NCI-H82 (cell line): ENCODE results near the gene ADGRL1.
A peak's percentile ranks its signal among the peaks of the same experiment; 100 is the strongest.
"Not testable (repeated sequence)": the region's sequence is repeated elsewhere in the genome, so short reads cannot be mapped to it uniquely, and the experiment has no call there.

ENCODE experiments used
- DNase-seq: peaks from one replicate; lab custom pipeline; 2025; lab: John Stamatoyannopoulos, UW

The ADGRL1 gene

DNA sequence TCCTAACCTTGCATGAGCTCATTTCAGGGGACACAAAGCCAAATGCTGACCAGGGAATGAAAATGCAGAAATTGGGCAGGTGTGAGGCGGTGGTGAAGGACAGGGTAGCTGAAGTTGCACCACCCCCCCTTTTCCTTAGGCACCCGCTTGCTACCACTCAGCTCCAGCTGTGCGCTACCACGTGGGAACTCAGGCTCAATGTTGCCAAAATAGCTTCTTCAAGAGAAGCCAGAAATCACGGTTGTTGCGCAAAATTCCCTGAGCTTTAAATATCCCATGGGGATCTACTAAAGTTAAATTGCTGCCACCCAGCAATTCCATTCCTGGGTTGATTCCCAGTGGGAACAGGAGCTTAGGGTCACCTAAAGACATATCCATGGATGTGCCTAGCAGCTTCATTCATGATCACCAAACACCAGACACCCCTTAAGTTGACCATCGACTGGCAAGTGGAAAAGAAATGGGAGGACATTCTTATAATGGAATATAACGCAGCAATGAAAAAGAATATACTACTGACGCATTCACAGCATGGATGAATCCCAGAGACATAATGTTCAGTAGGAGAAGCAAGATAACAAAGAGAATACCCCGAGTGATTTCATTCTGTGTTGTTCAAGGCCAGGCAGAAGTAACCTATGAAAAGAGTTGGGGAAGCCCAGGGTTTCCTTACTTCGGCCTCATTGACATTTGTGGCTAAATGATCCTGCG, 12.8 kb upstream of the ADGRL1 start:
- no peak for DNase-seq

GRCh38 chr19:14217886-14218285, 11.9 kb upstream of the ADGRL1 start:
- DNase-seq: not testable (repeated sequence)

DNA sequence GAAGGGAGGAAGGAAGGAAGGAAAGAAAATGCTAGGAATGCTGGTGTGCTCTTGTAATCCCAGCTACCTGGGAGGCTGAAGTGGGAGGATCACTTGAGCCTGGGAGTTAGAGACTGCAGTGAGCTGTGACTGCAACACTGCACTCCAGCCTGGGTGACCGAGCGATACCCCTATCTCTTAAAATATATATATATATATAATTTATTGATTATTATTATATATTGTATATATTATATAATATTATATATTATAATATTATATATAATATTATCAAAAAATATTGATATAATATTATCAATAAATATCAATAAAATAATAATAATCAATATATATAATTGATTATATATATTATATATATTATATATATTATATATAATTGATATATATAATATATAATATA, 8.6 kb upstream of the ADGRL1 start:
- DNase-seq: no peak

- not testable (repeated sequence) for DNase-seq
These were observed 4.2 kb upstream of the ADGRL1 start for GRCh38 chr19:14210182-14210581.

DNA sequence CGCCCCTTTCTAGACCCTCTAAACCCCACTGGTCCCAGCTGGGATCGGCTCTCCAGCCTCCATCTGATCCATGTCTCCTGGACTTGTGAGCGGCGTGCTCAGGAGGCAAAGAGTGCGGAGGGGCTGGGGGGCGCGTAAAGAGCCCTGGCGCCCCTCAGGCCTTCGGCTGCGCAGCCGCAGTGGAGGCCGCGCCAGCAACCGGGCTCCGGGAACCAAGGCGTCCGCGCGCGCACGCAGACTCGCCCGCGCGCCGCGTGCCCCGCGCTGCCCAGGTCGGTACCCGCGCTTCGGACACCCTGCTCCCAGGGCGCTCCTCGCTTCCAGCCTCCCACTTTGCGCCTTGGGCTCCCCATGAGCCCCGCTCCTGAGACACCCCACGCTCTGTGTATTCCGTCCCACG, 3.4 kb upstream of the ADGRL1 start:
- not testable (repeated sequence) for DNase-seq

DNA sequence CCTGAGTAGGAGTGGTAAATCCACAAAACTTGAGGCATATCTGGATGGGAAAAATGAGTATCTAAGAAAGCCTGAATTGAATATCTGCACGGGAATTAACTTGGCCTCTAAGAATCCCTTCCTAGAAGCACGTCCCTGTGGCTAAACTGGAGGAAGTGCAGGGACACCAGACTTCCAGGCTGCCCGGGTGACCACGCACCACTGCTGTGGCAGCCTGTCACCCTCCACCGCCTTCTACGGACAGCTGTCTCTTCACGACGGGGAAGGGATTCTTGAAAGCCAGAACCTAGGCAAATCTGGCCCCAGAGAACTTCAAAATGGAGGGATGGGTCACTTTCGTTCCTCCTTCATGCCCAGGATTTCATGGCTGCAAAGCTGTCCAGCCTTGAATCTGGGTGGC, 2.5 kb upstream of the ADGRL1 start:
- DNase-seq: not testable (repeated sequence)

DNA sequence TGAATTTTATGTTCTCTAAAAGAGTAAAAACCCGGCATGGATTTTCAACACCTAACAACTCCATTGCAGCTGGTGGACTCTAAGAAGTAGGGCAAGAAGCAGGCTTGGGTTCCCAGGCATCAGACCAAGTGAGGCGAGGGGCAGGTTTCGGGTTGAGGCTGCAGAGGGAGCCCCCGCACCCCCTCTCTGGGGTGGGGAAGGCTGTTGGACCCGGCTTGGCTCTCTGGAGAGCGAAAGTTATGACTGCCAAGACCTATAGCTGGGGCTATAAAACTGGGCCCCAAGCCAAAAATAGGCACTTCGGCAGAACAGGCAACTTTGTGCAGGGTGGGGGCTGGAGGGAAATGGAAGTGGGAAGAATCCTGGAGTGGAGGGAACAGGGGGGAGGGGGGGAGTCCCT, 1.8 kb upstream of the ADGRL1 start:
- not testable (repeated sequence) for DNase-seq

DNA sequence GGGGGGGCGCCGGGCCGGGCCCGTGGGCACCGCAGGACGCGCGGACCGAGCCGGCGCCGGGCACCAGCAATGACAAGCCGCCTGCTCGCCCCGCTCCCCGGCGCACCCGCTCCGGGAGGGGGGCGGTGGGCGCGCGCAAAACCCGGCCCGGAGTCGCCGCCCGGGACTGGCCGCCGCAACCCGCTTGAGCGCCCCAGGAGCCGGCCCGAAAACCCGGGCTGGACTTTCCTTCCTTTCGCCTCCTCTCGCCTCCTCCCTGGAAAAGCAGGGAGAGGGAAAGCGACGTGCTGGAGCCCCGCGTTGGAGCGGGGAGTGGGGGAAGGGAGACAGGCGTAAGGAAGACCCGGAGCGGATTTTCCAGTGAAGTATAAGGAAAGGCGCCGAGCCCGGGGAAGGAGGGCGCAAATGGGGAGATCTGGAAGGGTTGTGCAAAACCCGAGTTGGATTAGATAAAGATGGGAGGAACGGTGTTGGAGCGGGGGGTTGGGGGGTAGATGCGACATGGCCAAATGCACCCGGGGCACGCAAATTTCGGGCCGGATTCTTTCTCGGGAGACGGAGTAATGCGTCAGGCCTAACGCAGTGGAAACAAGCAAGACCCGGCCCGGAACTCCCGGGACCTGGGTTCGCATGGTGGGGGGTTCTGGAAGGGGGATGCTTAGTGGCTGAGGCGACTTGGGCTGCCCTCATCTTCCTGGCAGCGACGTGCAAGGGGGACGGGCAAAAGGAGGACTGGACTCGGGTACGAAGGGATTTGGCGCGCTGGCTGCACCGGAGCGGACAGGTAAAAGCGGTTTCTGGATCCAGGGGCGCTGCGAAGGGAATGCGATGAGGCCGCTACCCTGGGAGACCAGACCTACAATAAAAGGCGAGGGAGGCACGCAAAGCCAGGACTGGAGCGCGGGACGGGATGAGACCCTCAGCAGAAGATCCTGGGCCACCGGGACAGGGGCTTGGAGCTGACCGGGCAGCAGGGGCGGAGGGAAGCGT, 1.1 kb upstream of the ADGRL1 start:
- peak; percentile 98 for DNase-seq

- peak; percentile 55 for DNase-seq
These were observed 339 bp upstream of the ADGRL1 start for GRCh38 chr19:14206308-14206707.

GRCh38 chr19:14204676-14205451, 1.1 kb downstream of the ADGRL1 start:
- peak; percentile 41 for DNase-seq

- DNase-seq: not testable (repeated sequence)
These were observed 1.8 kb downstream of the ADGRL1 start for GRCh38 chr19:14204219-14204618.

GRCh38 chr19:14203788-14204187, 2.2 kb downstream of the ADGRL1 start:
- not testable (repeated sequence) for DNase-seq

- DNase-seq: no peak
These were observed 2.8 kb downstream of the ADGRL1 start for GRCh38 chr19:14203177-14203576.

DNA sequence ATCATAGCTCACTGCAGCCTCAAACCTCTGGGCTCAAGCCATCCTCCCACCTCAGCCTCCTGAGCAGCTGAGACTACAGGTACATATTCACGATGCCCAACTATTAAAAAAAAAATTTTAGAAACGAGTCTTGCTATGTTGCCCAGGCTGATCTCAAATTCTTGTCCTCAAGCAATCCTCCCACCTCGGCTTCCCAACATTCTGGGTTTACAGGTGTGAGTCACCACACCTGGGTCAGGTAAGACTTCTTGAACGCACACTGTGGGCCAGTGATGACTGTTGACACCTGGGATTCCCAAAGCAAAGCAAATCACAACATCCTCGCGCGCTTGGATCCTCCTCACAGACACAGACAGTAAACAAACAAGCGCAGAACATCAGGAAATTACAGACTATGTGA, 4.5 kb downstream of the ADGRL1 start:
- not testable (repeated sequence) for DNase-seq

GRCh38 chr19:14200147-14200841, 5.7 kb downstream of the ADGRL1 start:
- DNase-seq: peak; percentile 74

DNA sequence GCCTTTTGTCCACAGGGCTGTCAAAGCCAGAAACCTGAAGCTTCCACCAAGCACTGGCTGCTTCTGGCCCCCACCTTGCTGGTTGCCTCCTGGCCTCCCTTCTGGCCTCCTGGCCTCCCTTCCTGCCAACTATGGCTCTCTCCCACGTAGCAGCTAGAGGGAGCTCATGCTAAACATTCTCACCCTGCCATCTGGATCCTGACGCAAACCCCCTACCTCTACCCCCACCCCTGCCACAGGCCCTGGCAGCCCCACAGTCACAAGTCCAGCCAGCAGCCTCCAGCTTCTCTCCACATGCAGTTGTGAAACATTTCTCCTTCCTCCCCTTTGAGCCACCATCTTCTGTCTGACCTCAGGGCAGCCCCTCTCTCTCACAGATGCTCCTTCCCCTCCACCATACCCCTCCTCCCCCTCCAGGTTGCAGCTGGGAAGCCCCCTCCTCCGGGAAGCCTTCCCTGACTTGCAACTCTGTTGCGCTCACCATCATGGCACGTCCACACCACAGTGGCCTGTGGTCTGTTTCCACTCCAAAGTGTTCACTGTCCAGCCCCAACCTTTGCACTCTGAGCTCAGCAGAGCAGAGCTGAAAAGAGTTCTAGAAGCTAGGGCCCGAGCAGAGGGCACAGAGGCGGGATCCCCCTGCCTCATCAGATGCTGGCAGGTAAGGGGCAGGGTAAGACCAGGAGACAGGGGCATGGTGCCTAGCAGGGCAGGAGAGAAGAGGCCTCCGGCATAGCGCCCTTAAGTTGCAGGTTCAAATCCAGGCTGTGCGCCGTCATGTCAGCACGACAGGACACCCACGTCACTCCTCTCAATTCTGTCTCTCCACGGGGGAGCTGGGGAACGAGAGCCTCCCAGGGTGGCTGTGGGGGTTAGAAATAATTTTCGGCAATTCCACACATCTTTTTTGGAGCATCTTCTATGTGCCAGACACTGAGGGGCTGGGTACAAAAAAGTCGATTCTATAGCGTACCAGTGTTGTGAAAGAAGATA, 7.3 kb downstream of the ADGRL1 start:
- DNase-seq: peak; percentile 79

DNA sequence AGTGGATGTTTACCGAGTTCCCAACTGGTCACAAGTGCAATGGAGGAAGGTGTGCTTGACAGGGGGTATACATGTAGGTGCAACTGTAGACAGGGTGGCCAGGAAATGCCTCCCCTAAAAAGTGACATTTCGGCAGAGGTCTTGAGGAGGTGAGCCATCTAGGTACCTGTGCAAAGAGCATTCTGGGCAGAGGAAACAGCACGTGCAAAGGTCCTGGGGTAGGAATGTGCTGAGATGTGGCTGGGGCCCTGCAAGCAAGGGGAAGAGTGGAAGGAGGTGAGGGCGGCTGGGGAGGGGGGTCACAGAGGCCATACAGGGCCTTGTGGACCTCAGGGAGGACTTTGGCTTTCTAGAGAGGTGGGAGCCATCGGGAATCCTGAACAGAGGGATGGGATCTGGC, 8.1 kb downstream of the ADGRL1 start:
- DNase-seq: no peak

GRCh38 chr19:14197288-14197687, 8.7 kb downstream of the ADGRL1 start:
- DNase-seq: not testable (repeated sequence)

DNA sequence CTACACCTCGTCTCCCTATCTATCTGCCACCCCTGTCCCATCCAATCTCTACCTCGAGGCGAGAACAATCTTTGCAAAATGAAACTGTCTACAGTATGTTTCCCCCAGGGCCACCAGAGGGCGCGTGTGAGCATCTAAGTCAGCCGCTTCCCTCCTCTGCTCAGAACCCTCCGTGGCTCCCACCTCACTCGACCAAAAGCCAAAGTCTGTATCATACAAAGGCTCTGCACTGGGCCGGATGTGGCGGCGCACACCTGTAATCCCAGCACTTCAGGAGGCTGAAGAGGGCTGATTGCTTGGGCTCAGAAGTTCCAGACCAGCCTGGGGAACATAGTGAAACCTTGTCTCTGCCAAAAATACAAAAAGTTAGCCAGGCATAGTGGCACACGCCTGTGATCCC, 9.9 kb downstream of the ADGRL1 start:
- DNase-seq: peak; percentile 63

DNA sequence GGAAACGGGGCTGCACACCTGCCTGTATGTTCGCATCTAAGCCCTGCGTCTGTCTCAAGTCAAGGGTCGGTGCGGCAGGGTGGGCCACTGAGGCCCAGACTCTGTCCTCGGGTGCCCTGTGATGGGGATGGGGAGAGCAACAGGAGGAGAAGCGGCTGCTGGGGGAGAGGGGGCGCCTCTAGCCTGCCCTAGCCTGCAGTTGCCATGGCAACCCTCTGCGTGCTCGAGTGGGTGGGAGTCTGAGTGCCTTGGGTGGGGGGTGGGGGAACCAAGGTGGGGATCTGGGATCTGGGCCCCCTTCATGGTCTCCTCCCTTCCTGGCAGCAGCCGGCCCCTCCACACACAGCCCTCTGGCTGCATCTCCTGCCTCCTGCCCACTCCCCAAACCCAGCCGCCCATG, 10.8 kb downstream of the ADGRL1 start:
- DNase-seq: not testable (repeated sequence)
